H9 (cell line): ENCODE measurements around the gene PTCSC3. TPM values are rescaled to one million over a fixed set of nuclear protein-coding genes. Genes with fewer than 3 reads are reported as not detected.

Experiments
- DNase-seq: peaks from one replicate; pipeline ENCODE4 v3.0.0-alpha.2; 2017
- H2AFZ ChIP-seq: one replicate; pipeline ENCODE4 v1.6.1; 2013; ENCODE audit warnings: mild to moderate bottlenecking, low read length, control low read depth, moderate library complexity
- H2AK5ac ChIP-seq: 2 replicates; pipeline ENCODE4 v1.6.1; 2013; ENCODE audit warnings: low read length, control low read depth, mixed read lengths; ENCODE audit not compliant: insufficient read length
- H2BK120ac ChIP-seq: one replicate; pipeline ENCODE4 v1.6.1; 2013; ENCODE audit warnings: low read depth, mild to moderate bottlenecking, low read length, control low read depth, inconsistent platforms; ENCODE audit not compliant: poor library complexity, severe bottlenecking
- H2BK12ac ChIP-seq: 2 replicates; pipeline ENCODE4 v1.6.1; 2013; ENCODE audit warnings: low read length, control low read depth, mixed read lengths, low read depth; ENCODE audit not compliant: insufficient read length
- H2BK15ac ChIP-seq: 2 replicates; pipeline ENCODE4 v1.6.1; 2013; ENCODE audit warnings: low read depth, low read length, control low read depth
- H2BK20ac ChIP-seq: one replicate; pipeline ENCODE4 v1.6.1; 2013; ENCODE audit warnings: low read depth, mild to moderate bottlenecking, low read length, control low read depth, inconsistent platforms; ENCODE audit not compliant: poor library complexity, severe bottlenecking
- H2BK5ac ChIP-seq: 2 replicates; pipeline ENCODE4 v1.6.1; 2013; ENCODE audit warnings: low read length, control low read depth, mixed read lengths; ENCODE audit not compliant: insufficient read length
- H3K14ac ChIP-seq: 2 replicates; pipeline ENCODE4 v1.6.1; 2013; ENCODE audit warnings: low read length, control low read depth; ENCODE audit not compliant: insufficient read depth
- H3K18ac ChIP-seq: 2 replicates; pipeline ENCODE4 v1.6.1; 2013; ENCODE audit warnings: low read depth, mild to moderate bottlenecking, mixed read lengths, low read length, control low read depth; ENCODE audit not compliant: insufficient read length
- H3K23ac ChIP-seq: 2 replicates; pipeline ENCODE4 v1.6.1; 2013; ENCODE audit warnings: low read length, control low read depth, mixed read lengths, low read depth; ENCODE audit not compliant: insufficient read length
- H3K23me2 ChIP-seq: 2 replicates; pipeline ENCODE4 v1.6.1; 2013; ENCODE audit warnings: low read depth, mild to moderate bottlenecking, mixed read lengths, low read length, control low read depth; ENCODE audit not compliant: insufficient read length, poor library complexity, severe bottlenecking
- H3K27ac ChIP-seq: 2 replicates; pipeline ENCODE4 v1.5.1; 2013; ENCODE audit warnings: low read length, control low read depth, mixed read lengths, low read depth; ENCODE audit not compliant: insufficient read length
- H3K27me3 ChIP-seq: 2 replicates; pipeline ENCODE4 v1.6.1; 2013; ENCODE audit warnings: low read length, control low read depth, inconsistent platforms; ENCODE audit not compliant: insufficient read depth
- H3K4ac ChIP-seq: 2 replicates; pipeline ENCODE4 v1.6.1; 2013; ENCODE audit warnings: low read depth, mild to moderate bottlenecking, control low read depth, inconsistent platforms, low read length, moderate library complexity
- H3K4me1 ChIP-seq: 2 replicates; pipeline ENCODE4 v1.6.1; 2013; ENCODE audit warnings: low read length, control low read depth, inconsistent platforms; ENCODE audit not compliant: insufficient read depth
- H3K4me2 ChIP-seq: 2 replicates; pipeline ENCODE4 v1.6.1; 2013; ENCODE audit warnings: low read length, control low read depth, mixed read lengths; ENCODE audit not compliant: insufficient read length, insufficient read depth
- H3K56ac ChIP-seq: 2 replicates; pipeline ENCODE4 v1.6.1; 2013; ENCODE audit warnings: low read depth, mild to moderate bottlenecking, mixed read lengths, low read length, control low read depth; ENCODE audit not compliant: insufficient read length
- H3K79me1 ChIP-seq: 2 replicates; pipeline ENCODE4 v1.6.1; 2013; ENCODE audit warnings: low read depth, mild to moderate bottlenecking, moderate library complexity, low read length, control low read depth, inconsistent platforms; ENCODE audit not compliant: insufficient read depth, poor library complexity, severe bottlenecking
- H3K79me2 ChIP-seq: 2 replicates; pipeline ENCODE4 v1.6.1; 2013; ENCODE audit warnings: low read length, control low read depth, inconsistent platforms; ENCODE audit not compliant: insufficient read depth
- H3K9ac ChIP-seq: 2 replicates; pipeline ENCODE4 v1.6.1; 2013; ENCODE audit warnings: low read length, control low read depth, mixed read lengths; ENCODE audit not compliant: insufficient read length; ENCODE audit errors: extremely low read depth
- H3K9me3 ChIP-seq: one replicate; pipeline ENCODE4 v1.6.1; 2013; ENCODE audit warnings: low read depth, low read length, inconsistent platforms; ENCODE audit not compliant: control insufficient read depth
- H3T11ph ChIP-seq: one replicate; pipeline ENCODE4 v1.6.1; 2013; ENCODE audit warnings: mild to moderate bottlenecking, low read length, control low read depth, inconsistent platforms
- H4K20me1 ChIP-seq: one replicate; pipeline ENCODE4 v1.6.1; 2013; ENCODE audit not compliant: control insufficient read depth, insufficient read length, insufficient read depth
- H4K5ac ChIP-seq: 2 replicates; pipeline ENCODE4 v1.6.1; 2013; ENCODE audit warnings: low read depth, mild to moderate bottlenecking, mixed read lengths, low read length, control low read depth; ENCODE audit not compliant: insufficient read length
- H4K8ac ChIP-seq: replicated peaks from 2 replicates; pipeline ENCODE4 v1.6.1; 2013; ENCODE audit warnings: low read length, control low read depth, mixed read lengths, low read depth; ENCODE audit not compliant: insufficient read length
- H4K91ac ChIP-seq: 2 replicates; pipeline ENCODE4 v1.6.1; 2013; ENCODE audit warnings: low read depth, mild to moderate bottlenecking, moderate library complexity, mixed read lengths, low read length, control low read depth; ENCODE audit not compliant: insufficient read length
- H3K27ac Mint-ChIP-seq, 3 experiments: 2 replicates in 2 of 3; 3 replicates in 1 of 3; pipeline ENCODE4 v1.8.0; 2020 to 2021; ENCODE audit warnings: mixed read lengths in 3 of 3, mild to moderate bottlenecking in 1 of 3, moderate library complexity in 1 of 3
- H3K27me3 Mint-ChIP-seq: 2 replicates; pipeline ENCODE4 v1.8.0; 2021; ENCODE audit warnings: low read depth, mild to moderate bottlenecking, moderate library complexity, mixed read lengths
- H3K36me3 Mint-ChIP-seq, 3 experiments: 2 replicates in 2 of 3; 3 replicates in 1 of 3; pipeline ENCODE4 v1.8.0; 2020 to 2021; ENCODE audit warnings: low read depth in 3 of 3, mixed read lengths in 3 of 3; ENCODE audit not compliant: insufficient read depth in 1 of 3
- H3K4me1 Mint-ChIP-seq, 2 experiments: 2 replicates each; pipeline ENCODE4 v1.8.0; 2020; ENCODE audit warnings: mixed read lengths in 2 of 2
- H3K4me3 Mint-ChIP-seq, 2 experiments: 2 replicates in 1 of 2; 3 replicates in 1 of 2; pipeline ENCODE4 v1.8.0; 2020 to 2021; ENCODE audit warnings: mild to moderate bottlenecking in 2 of 2, mixed read lengths in 2 of 2, moderate library complexity in 1 of 2
- H3K9me3 Mint-ChIP-seq, 2 experiments: 2 replicates in 1 of 2; 3 replicates in 1 of 2; pipeline ENCODE4 v1.8.0; 2020; ENCODE audit warnings: mild to moderate bottlenecking in 2 of 2, mixed read lengths in 2 of 2, moderate library complexity in 1 of 2
- CTCF ChIP-seq: fragments of 200-600 bp; sonication (generic); conservative IDR thresholded peaks from 3 replicates; pipeline ENCODE4 v1.8.0; 2021; ENCODE audit warnings: antibody characterized with exemption, mild to moderate bottlenecking
- WGBS: extraction: QIAGEN DNeasy Blood & Tissue Kit; methylation state at CpG from one replicate; pipeline ENCODE4 v1.1.7; 2013; ENCODE audit warnings: missing lambda C conversion rate, low lambda C conversion rate, mixed read lengths; ENCODE audit not compliant: insufficient read length; ENCODE audit errors: extremely low coverage; 5-methylcytosine and 5-hydroxymethylcytosine counted together
- total RNA-seq: library from RNA; stranded (reverse); gene quantifications from 2 replicates; pipeline ENCODE4 v1.2.1, GENCODE V29; 2021

Gene PTCSC3
- total RNA-seq, 1 experiment from 2014 or later, result not detected

DNA sequence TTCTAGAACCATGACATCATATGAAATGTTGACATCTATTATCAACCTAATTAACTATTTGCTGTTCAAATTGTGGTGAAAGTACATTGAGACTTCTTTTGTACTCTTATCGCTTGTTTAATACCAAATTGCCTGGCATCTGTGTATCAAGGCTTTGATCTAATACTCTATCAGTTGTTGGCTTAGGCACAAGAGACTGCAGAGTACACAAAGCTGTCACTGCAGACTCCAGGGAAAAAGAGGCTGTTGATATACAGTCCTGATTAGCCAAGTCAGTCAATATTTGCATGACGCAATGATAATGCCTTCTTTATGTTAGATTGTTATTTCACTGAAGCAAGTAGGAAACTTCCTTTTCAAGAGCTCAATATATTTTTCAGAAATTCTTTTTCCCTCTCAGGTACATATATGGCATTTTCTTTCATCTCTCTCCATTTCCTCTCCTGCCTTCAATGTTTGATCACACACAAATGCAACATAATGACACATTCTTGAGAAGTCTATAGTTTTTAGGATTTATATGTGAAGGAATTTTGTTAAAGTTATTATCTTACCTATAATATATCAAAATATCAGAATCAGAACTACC is 32.3 kb upstream of the PTCSC3 start:
- H3T11ph ChIP-seq, result no peak overlapping the region
- H3K79me2 ChIP-seq, result no peaks in the 10 kb centered on the region
- H3K27ac Mint-ChIP-seq, result no peak overlapping the region
- H2BK12ac ChIP-seq, result no peak overlapping the region
- H3K56ac ChIP-seq, result no peak overlapping the region
- no peak for TF ChIP-seq CTCF
- H3K18ac ChIP-seq, result no peak overlapping the region
- H3K23ac ChIP-seq, result no peak overlapping the region
- no peaks in the 10 kb centered on the region for H3K23me2 ChIP-seq
- no peak overlapping the region for H4K91ac ChIP-seq
- no peak overlapping the region for H3K14ac ChIP-seq
- no peaks in the 10 kb centered on the region for H3K79me1 ChIP-seq
- peaks cover 4% of the 10 kb centered on the region in 2 experiments for H3K4me1 Mint-ChIP-seq
- H3K36me3 Mint-ChIP-seq, result no peaks in the 10 kb centered on the region
- no peak overlapping the region for H4K8ac ChIP-seq
- no peak overlapping the region for H3K4ac ChIP-seq
- peaks cover 2% of the 10 kb centered on the region for H3K27me3 Mint-ChIP-seq
- H2BK20ac ChIP-seq, result no peak overlapping the region
- H4K20me1 ChIP-seq, result no peaks in the 10 kb centered on the region
- no peak overlapping the region for H3K9ac ChIP-seq
- H3K9me3 ChIP-seq, result no peaks in the 10 kb centered on the region
- H3K9me3 Mint-ChIP-seq, result no peaks in the 10 kb centered on the region; a peak in 1 of 5 replicates
- H3K4me1 ChIP-seq, result no peaks in the 10 kb centered on the region
- H3K4me2 ChIP-seq, result no peak overlapping the region
- no CpG with 5 or more reads among the region's 2 CpGs for WGBS
- H2BK5ac ChIP-seq, result no peak overlapping the region
- H4K5ac ChIP-seq, result no peak overlapping the region
- no peak overlapping the region for H3K27ac ChIP-seq
- no peak overlapping the region for H2BK15ac ChIP-seq
- H2AFZ ChIP-seq, result no peak overlapping the region
- no peaks in the 10 kb centered on the region for H3K27me3 ChIP-seq
- DNase-seq, result no peak
- no peak overlapping the region for H2BK120ac ChIP-seq
- H2AK5ac ChIP-seq, result no peak overlapping the region
- H3K4me3 Mint-ChIP-seq, result no peak overlapping the region
